Mesothelial cell of epicardium (in vitro differentiated cells): ENCODE results near the gene FMNL2. TPM values are rescaled to one million over a fixed set of nuclear protein-coding genes. Genes with fewer than 3 reads are reported as not detected.

ENCODE experiments used
- DNase-seq, 2 experiments: peaks; one replicate each; pipeline ENCODE4 v3.0.0; 2021; ENCODE audit warnings: low spot score in 2 of 2; ENCODE audit not compliant: unreplicated experiment in 2 of 2
- H3K27ac Mint-ChIP-seq: 2 replicates; pipeline ENCODE4 v1.8.0; 2021; ENCODE audit warnings: mixed read lengths
- H3K27me3 Mint-ChIP-seq: 2 replicates; pipeline ENCODE4 v1.8.0; 2021; ENCODE audit warnings: low read depth, mixed read lengths
- H3K36me3 Mint-ChIP-seq: 2 replicates; pipeline ENCODE4 v1.8.0; 2021; ENCODE audit warnings: mixed read lengths
- H3K4me1 Mint-ChIP-seq: 2 replicates; pipeline ENCODE4 v1.8.0; 2021; ENCODE audit warnings: mixed read lengths
- H3K4me3 Mint-ChIP-seq: 2 replicates; pipeline ENCODE4 v1.8.0; 2021; ENCODE audit warnings: mild to moderate bottlenecking, moderate library complexity, mixed read lengths
- H3K9me3 Mint-ChIP-seq: 2 replicates; pipeline ENCODE4 v1.8.0; 2021; ENCODE audit warnings: mixed read lengths
- total RNA-seq: library from RNA; stranded (reverse); gene quantifications from 3 replicates; pipeline ENCODE4 v1.2.1, GENCODE V29; 2021
- TF ChIP-seq, protein P1 (sequence below): fragments of 200-600 bp; sonication (generic); IDR thresholded peaks from one replicate; pipeline ENCODE4 v1.5.0; 2021; ENCODE audit warnings: antibody characterized with exemption; ENCODE audit not compliant: unreplicated experiment

The FMNL2 gene
- total RNA-seq, 1 donor from 2014 or later = 52.6 TPM

DNA sequence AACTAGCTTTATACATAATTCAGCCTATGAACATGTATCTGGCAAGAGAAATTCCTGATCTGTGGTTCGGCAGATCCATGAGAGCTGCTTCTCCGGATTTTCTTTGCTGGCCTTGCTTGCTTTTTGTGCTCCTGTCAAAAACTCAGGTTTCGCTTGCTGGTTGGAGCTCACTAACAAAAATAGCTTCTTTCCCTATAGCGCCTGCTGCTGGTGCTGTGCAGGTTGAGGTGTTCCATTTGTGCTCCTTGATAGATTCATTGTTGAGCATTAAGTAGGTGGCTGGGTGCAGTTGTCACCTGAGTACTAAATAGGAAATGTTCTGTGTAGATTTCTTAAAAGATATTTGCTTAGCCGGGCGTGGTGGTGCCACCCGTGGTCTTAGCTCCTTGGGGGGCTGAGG, 234.2 kb downstream of the FMNL2 start:
- DNase-seq = no peak
- H3K36me3 Mint-ChIP-seq = peaks cover 4% of the 10 kb centered on the region

DNA sequence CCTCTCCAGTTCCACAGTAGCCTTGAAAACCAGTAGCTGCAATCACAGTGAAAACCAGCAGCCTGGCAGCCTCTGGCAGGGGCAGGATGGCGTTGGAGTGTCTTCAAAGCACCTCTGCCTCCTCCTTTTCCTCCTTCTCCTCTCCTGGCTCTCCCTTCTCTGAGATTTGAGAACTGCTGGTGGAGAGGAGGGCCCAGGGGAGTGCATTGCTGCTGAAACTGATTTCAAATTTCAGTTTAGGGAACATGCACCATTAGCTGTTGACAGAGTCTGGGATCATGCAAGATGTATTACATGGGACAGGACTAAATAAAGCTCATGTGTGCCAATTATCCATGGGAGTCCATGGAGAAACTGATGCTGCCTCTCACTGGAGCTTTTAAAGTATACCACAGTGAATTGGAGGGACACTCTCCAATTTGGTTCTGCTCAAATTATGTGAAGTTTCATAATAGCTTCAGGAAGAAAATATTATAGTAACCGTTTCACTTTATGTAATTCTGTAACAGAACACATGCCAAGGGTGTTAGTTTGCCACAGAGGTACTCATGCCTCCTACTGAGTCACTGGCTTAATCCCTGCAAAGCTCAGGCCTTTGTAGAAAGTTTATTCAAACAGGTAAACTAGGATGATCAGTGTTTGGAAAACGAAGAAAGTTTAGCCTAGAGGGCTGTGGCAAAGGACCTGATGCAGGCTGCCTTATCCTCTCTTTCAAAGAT, 236.2 kb downstream of the FMNL2 start:
- Mint-ChIP-seq H3K36me3 (peaks cover 3% of the 10 kb centered on the region), H3K27ac (no peak overlapping the region), H3K27me3 (no peaks in the 10 kb centered on the region), H3K4me1 (no peaks in the 10 kb centered on the region), H3K4me3 (no peak overlapping the region), H3K9me3 (no peaks in the 10 kb centered on the region)
- TF ChIP-seq, protein P1, sequence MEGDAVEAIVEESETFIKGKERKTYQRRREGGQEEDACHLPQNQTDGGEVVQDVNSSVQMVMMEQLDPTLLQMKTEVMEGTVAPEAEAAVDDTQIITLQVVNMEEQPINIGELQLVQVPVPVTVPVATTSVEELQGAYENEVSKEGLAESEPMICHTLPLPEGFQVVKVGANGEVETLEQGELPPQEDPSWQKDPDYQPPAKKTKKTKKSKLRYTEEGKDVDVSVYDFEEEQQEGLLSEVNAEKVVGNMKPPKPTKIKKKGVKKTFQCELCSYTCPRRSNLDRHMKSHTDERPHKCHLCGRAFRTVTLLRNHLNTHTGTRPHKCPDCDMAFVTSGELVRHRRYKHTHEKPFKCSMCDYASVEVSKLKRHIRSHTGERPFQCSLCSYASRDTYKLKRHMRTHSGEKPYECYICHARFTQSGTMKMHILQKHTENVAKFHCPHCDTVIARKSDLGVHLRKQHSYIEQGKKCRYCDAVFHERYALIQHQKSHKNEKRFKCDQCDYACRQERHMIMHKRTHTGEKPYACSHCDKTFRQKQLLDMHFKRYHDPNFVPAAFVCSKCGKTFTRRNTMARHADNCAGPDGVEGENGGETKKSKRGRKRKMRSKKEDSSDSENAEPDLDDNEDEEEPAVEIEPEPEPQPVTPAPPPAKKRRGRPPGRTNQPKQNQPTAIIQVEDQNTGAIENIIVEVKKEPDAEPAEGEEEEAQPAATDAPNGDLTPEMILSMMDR = no peak
- DNase-seq = no peak

More for the DNA sequence above, 234.2 kb downstream of the FMNL2 start:
- H3K9me3 Mint-ChIP-seq = no peaks in the 10 kb centered on the region
- H3K4me3 Mint-ChIP-seq = no peak overlapping the region
- TF ChIP-seq, protein P1 = no peak
- no peaks in the 10 kb centered on the region for H3K4me1 Mint-ChIP-seq
- no peak overlapping the region for H3K27ac Mint-ChIP-seq
- H3K27me3 Mint-ChIP-seq = no peaks in the 10 kb centered on the region

DNA sequence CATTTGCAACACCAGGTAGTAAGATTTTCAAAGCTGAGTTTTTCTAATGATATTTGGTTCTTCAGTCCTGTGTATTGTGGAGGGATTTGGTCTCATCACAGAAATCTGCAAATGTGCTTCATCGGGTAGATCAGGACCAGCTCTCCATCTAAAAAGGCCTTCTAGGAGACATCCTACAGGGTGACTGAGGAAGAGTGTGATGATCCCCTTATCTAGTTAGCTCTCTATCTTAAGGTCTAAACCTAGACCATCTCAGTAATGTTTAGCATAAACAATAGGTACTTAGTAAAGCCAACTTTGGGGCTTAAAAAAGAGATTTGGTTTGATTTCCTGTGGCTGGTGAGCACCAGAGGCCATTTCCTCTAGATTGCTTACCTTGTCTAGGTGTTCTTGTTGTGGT, 237.1 kb downstream of the FMNL2 start:
- Mint-ChIP-seq H3K27me3 (no peaks in the 10 kb centered on the region), H3K9me3 (no peaks in the 10 kb centered on the region), H3K4me3 (no peak overlapping the region), H3K27ac (no peak overlapping the region), H3K4me1 (no peaks in the 10 kb centered on the region), H3K36me3 (peaks cover 3% of the 10 kb centered on the region)
- no peak for DNase-seq
- TF ChIP-seq, protein P1 = no peak

DNA sequence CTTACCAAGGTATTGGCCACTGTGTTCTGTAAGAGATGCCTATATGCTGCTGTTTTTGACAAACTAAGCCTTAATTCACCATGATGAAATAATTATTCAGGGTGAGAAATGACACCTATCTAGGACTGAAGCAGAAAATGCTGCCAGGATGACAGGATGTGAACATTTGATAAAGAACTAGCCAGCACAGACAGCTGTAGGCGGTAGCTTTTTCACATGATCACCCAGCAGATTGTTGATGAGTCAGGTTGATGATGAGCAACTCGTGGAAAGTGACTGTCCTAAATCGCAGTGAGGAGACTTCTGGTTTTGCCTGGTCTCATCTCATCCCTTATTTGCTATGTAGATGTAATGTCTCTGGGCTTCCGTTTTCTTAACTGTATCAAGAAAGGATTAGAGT, 238.2 kb downstream of the FMNL2 start:
- TF ChIP-seq, protein P1 = no peak
- Mint-ChIP-seq H3K36me3 (peaks cover 3% of the 10 kb centered on the region), H3K4me3 (no peak overlapping the region), H3K27me3 (no peaks in the 10 kb centered on the region), H3K4me1 (no peaks in the 10 kb centered on the region), H3K27ac (no peak overlapping the region), H3K9me3 (no peaks in the 10 kb centered on the region)
- DNase-seq = no peak

DNA sequence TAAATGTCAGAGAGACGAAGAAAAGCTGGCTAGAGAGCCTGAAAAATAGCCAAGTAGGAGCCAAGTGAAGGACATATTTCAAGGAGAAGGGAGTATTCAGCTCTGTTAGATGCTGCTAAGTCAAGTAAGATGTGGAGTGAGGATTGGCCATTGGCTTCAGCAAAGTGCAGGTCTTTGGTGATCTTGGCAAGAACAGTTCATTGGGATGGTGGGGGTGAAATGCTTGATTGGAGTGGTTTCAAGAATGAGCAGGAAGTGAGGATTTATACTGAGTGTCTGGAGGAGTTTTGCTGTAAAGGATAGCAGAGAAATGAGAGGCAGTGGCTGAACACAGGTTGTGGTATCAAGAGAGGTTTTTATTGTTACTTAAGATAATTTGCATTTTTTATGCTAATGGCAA, 242.6 kb downstream of the FMNL2 start:
- TF ChIP-seq, protein P1 = no peak
- Mint-ChIP-seq H3K27ac (no peak overlapping the region), H3K36me3 (peaks cover 9% of the 10 kb centered on the region), H3K4me3 (no peak overlapping the region), H3K9me3 (no peaks in the 10 kb centered on the region), H3K27me3 (no peaks in the 10 kb centered on the region), H3K4me1 (peaks cover 7% of the 10 kb centered on the region)
- no peak for DNase-seq
